K562 (cell line): ENCODE measurements around the gene TPI1. TPM values are rescaled to one million over a fixed set of nuclear protein-coding genes. Genes with fewer than 3 reads are reported as not detected.

Experiments
- CC2D1A ChIP-seq: fragments of 450-650 bp; IDR thresholded peaks from 2 replicates; pipeline ENCODE4 v1.6.1; 2017; ENCODE audit warnings: mild to moderate bottlenecking
- HCFC1 ChIP-seq: IDR thresholded peaks from 2 replicates; pipeline ENCODE4 v1.6.1; 2012; ENCODE audit warnings: low read depth, low read length, improper control_type of control experiment
- HMGN3 ChIP-seq: IDR thresholded peaks from 2 replicates; pipeline ENCODE4 v1.6.1; 2011; ENCODE audit warnings: borderline replicate concordance, low read depth, mild to moderate bottlenecking, mixed read lengths, low read length; ENCODE audit not compliant: insufficient read length; ENCODE audit errors: extremely low read depth
- HNRNPL ChIP-seq: fragments of 200-400 bp; formaldehyde crosslinking; IDR thresholded peaks from 2 replicates; pipeline ENCODE4 v1.6.1; 2017; ENCODE audit warnings: low read depth, mild to moderate bottlenecking, low read length
- PHF8 ChIP-seq: fragments of 200-600 bp; sonication (generic); IDR thresholded peaks from 2 replicates; pipeline ENCODE4 v1.6.1; 2012; ENCODE audit warnings: mixed run types, mild to moderate bottlenecking, inconsistent platforms, low read length, moderate library complexity, borderline replicate concordance
- PYGO2 ChIP-seq: fragments of 450-650 bp; IDR thresholded peaks from 2 replicates; pipeline ENCODE4 v1.6.1; 2016; ENCODE audit warnings: mild to moderate bottlenecking, missing genetic modification characterization, moderate library complexity, missing compliant biosample characterization
- RB1 ChIP-seq: fragments of 450-650 bp; IDR thresholded peaks from 2 replicates; pipeline ENCODE4 v1.6.1; 2017; ENCODE audit warnings: low read depth, mild to moderate bottlenecking
- RBBP5 ChIP-seq: fragments of 200-600 bp; sonication (generic); IDR thresholded peaks from 2 replicates; pipeline ENCODE4 v1.6.1; 2012; ENCODE audit warnings: borderline replicate concordance, mild to moderate bottlenecking, low read length, control low read depth, inconsistent platforms; ENCODE audit not compliant: insufficient read depth, poor library complexity, severe bottlenecking
- SMAD3 ChIP-seq: fragments of 450-650 bp; formaldehyde crosslinking; conservative IDR thresholded peaks from 2 replicates; pipeline ENCODE4 v1.4.0; 2020; ENCODE audit warnings: mild to moderate bottlenecking
- SP1 ChIP-seq: sonication (generic); formaldehyde crosslinking; IDR thresholded peaks from 2 replicates; pipeline ENCODE4 v1.8.1; 2022; ENCODE audit warnings: mild to moderate bottlenecking, missing genetic modification reagents
- SUPT5H ChIP-seq: fragments of 450-650 bp; IDR thresholded peaks from 2 replicates; pipeline ENCODE4 v1.6.1; 2016
- TRIM24 ChIP-seq, 2 experiments: fragments of 450-650 bp; IDR thresholded peaks; 2 replicates each; pipeline ENCODE4 v1.6.1; 2016
- ZBTB1 ChIP-seq: sonication (generic); formaldehyde crosslinking; IDR thresholded peaks from 2 replicates; pipeline ENCODE4 v1.8.1; 2023; ENCODE audit warnings: missing genetic modification reagents, low read depth, mild to moderate bottlenecking, borderline replicate concordance
- polyA plus RNA-seq, 8 experiments: library from polyadenylated mRNA; depleted of rRNA in 4 of 8; stranded (reverse) in 5 of 8; unstranded in 3 of 8; fragments of >200 nt; fragmentation: Nextera tagmentation in 2 of 8; fragmentation: Illumina TruSeq in 1 of 8; extraction: Ambion mirVana in 2 of 8; extraction: Trizol in 1 of 8; gene quantifications; 2 replicates each; pipeline versions ENCODE4 v1.2.1 to v1.2.3, GENCODE V29; 2011 to 2014; ENCODE audit warnings: inconsistent platforms in 1 of 8, missing spikeins in 1 of 8
- total RNA-seq, 7 experiments: library from RNA; depleted of rRNA in 6 of 7; stranded (reverse); fragments of >200 nt in 6 of 7; fragmentation: Illumina TruSeq in 2 of 7; extraction: Trizol in 2 of 7; gene quantifications; 2 replicates each; pipeline versions ENCODE4 v1.2.1 to v1.2.3, GENCODE V29; 2011 to 2021; ENCODE audit warnings: low replicate concordance in 1 of 7
- TF ChIP-seq, protein P1 (sequence below), 2 experiments: fragments of 450-650 bp; formaldehyde crosslinking in 1 of 2; IDR thresholded peaks; 2 replicates each; pipeline versions ENCODE4 v1.4.0 to v1.6.1; 2014 to 2020; ENCODE audit warnings: mild to moderate bottlenecking in 2 of 2, borderline replicate concordance in 1 of 2, low read depth in 1 of 2
- TF ChIP-seq, protein P2 (sequence below): sonication (generic); formaldehyde crosslinking; IDR thresholded peaks from 2 replicates; pipeline ENCODE4 v1.8.0; 2023; ENCODE audit warnings: mild to moderate bottlenecking, missing genetic modification reagents

TPI1 gene
- total and polyA plus RNA-seq, 9 of the 15 experiments (the other 6 are each of a cell fraction or from before 2014, with no cell fraction given) = 662 to 4,971 (median 892) TPM

DNA sequence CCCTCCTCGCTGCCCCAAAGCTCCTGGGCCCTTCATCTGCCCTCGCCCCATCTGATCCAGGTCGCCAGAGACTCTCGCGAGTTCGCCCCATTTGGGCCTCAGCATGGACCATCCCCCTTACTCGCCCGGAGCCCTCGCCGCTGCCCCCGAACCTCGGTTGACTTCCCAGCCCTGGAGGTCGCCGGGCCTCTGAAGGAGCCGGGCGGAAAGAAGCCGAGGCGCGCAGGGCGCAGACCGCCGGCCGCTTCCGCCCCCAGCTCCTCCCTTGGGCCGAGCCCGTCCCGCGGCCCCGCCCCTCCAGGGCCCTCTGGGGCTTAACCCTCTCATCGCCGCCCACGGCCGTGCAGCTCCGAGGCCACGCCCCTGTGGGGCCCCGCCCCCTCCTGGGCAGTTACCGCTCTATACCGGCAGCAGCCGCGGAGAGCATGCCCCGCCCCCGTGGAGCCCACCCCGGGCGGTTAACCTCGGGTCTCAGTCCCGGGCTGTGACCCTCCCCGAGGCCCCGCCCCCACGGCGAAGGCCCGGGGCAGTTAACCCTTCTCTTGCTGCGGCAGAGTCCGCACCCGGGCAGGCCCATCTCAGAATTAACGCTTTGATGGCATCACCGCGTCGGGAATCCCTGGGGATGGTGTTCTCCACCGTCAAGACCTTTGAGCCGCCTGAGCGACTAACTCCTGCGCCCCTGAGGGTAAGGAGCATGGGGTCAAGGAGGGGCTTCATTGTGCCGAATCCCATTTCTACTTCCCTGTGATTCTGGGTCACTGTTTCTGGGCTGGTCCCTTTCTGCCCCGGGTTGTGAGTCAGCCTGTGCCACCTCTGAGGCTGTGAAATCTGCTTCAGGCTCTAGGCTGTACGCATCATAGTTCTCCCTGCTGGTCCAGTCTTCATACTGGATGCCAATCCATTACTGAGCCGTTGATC lies 6.0 kb downstream of the TPI1 start, which contains the start of gene SPSB2 (continued):
- TF ChIP-seq, protein P1, sequence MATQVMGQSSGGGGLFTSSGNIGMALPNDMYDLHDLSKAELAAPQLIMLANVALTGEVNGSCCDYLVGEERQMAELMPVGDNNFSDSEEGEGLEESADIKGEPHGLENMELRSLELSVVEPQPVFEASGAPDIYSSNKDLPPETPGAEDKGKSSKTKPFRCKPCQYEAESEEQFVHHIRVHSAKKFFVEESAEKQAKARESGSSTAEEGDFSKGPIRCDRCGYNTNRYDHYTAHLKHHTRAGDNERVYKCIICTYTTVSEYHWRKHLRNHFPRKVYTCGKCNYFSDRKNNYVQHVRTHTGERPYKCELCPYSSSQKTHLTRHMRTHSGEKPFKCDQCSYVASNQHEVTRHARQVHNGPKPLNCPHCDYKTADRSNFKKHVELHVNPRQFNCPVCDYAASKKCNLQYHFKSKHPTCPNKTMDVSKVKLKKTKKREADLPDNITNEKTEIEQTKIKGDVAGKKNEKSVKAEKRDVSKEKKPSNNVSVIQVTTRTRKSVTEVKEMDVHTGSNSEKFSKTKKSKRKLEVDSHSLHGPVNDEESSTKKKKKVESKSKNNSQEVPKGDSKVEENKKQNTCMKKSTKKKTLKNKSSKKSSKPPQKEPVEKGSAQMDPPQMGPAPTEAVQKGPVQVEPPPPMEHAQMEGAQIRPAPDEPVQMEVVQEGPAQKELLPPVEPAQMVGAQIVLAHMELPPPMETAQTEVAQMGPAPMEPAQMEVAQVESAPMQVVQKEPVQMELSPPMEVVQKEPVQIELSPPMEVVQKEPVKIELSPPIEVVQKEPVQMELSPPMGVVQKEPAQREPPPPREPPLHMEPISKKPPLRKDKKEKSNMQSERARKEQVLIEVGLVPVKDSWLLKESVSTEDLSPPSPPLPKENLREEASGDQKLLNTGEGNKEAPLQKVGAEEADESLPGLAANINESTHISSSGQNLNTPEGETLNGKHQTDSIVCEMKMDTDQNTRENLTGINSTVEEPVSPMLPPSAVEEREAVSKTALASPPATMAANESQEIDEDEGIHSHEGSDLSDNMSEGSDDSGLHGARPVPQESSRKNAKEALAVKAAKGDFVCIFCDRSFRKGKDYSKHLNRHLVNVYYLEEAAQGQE (IDR thresholded peaks at IDR 0.05; ENCODE audit: borderline replicate concordance) = peak; percentile 80
- TF ChIP-seq, protein P1 (CRISPR knock-in tag; IDR thresholded peaks at IDR 0.05; ENCODE audit: low read depth) = no peak
- TF ChIP-seq RBBP5 = peak; percentile 58
- peak; percentile 52 for TF ChIP-seq SUPT5H
- TF ChIP-seq RB1 = peak; percentile 76; the same call in 1 of the 2 replicates
- TF ChIP-seq HCFC1 = peak; percentile 26; the same call in 1 of the 2 replicates
- no peak for TF ChIP-seq PYGO2 (tag)
- no peak; the same call in 1 of the 2 replicates for TF ChIP-seq HNRNPL
- TF ChIP-seq ZBTB1 (CRISPR knock-in tag) = no peak
- TF ChIP-seq HMGN3 = peak; percentile 87
- TF ChIP-seq PHF8 = peak; percentile 61; the same call in 1 of the 2 replicates
- 0 out of 4 replicates have a peak, but pooled peaks of 1 of the 2 experiments have one; percentile 10 for TF ChIP-seq TRIM24 (IDR thresholded peaks at IDR 0.05)
- peak; percentile 89 for TF ChIP-seq SP1 (CRISPR knock-in tag)
- no peak for TF ChIP-seq SMAD3 (CRISPR knock-in tag)
- TF ChIP-seq, protein P2, sequence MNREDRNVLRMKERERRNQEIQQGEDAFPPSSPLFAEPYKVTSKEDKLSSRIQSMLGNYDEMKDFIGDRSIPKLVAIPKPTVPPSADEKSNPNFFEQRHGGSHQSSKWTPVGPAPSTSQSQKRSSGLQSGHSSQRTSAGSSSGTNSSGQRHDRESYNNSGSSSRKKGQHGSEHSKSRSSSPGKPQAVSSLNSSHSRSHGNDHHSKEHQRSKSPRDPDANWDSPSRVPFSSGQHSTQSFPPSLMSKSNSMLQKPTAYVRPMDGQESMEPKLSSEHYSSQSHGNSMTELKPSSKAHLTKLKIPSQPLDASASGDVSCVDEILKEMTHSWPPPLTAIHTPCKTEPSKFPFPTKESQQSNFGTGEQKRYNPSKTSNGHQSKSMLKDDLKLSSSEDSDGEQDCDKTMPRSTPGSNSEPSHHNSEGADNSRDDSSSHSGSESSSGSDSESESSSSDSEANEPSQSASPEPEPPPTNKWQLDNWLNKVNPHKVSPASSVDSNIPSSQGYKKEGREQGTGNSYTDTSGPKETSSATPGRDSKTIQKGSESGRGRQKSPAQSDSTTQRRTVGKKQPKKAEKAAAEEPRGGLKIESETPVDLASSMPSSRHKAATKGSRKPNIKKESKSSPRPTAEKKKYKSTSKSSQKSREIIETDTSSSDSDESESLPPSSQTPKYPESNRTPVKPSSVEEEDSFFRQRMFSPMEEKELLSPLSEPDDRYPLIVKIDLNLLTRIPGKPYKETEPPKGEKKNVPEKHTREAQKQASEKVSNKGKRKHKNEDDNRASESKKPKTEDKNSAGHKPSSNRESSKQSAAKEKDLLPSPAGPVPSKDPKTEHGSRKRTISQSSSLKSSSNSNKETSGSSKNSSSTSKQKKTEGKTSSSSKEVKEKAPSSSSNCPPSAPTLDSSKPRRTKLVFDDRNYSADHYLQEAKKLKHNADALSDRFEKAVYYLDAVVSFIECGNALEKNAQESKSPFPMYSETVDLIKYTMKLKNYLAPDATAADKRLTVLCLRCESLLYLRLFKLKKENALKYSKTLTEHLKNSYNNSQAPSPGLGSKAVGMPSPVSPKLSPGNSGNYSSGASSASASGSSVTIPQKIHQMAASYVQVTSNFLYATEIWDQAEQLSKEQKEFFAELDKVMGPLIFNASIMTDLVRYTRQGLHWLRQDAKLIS (CRISPR knock-in tag) = no peak
- TF ChIP-seq CC2D1A = no peak
